Fibroblast of villous mesenchyme (primary cell): ENCODE results near the gene SLC2A13. TPM values are rescaled to one million over a fixed set of nuclear protein-coding genes. Genes with fewer than 3 reads are reported as not detected.

Source experiments
- DNase-seq: peaks from one replicate; pipeline ENCODE4 v3.0.0-alpha.2; 2010; ENCODE audit warnings: low read depth
- H3K4me3 ChIP-seq: 2 replicates; pipeline ENCODE4 v1.5.1; 2011; ENCODE audit warnings: low read depth, mild to moderate bottlenecking, low read length
- total RNA-seq: library from RNA; depleted of rRNA; stranded (reverse); fragments of >200 nt; gene quantifications from 2 replicates; pipeline ENCODE4 v1.2.3, GENCODE V29; 2012
- TF ChIP-seq, protein P1 (sequence below): IDR thresholded peaks from 2 replicates; pipeline ENCODE4 v1.5.1; 2012; ENCODE audit warnings: low read depth, mild to moderate bottlenecking, low read length; ENCODE audit not compliant: insufficient read depth

The SLC2A13 gene
- total RNA-seq, 1 donor = 16.4 TPM

DNA sequence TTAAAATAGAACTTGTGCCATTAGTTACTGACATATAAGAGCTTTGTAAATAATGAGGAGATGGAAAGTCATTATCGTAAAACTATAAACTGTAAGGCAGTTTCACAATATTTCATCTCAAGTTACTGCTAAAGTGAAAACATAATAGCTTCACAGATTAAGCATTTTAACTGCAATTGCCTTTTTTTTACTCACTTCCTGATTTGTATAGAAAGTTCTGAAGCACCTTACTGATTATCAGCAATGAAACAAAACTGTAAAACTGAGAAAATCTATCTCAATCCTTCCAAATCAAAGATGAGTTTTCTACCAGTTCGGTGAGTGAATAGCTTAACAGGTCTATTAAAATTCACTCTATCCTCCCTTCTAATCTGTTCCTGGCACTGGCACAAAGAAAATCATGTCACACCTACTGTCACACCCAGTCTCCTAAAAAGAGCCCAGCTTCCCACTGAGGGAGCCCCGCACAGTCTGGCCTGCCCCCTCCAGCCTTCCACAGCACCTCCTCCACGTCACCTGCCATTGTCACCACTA lies 324.9 kb downstream of the SLC2A13 start:
- TF ChIP-seq, protein P1, sequence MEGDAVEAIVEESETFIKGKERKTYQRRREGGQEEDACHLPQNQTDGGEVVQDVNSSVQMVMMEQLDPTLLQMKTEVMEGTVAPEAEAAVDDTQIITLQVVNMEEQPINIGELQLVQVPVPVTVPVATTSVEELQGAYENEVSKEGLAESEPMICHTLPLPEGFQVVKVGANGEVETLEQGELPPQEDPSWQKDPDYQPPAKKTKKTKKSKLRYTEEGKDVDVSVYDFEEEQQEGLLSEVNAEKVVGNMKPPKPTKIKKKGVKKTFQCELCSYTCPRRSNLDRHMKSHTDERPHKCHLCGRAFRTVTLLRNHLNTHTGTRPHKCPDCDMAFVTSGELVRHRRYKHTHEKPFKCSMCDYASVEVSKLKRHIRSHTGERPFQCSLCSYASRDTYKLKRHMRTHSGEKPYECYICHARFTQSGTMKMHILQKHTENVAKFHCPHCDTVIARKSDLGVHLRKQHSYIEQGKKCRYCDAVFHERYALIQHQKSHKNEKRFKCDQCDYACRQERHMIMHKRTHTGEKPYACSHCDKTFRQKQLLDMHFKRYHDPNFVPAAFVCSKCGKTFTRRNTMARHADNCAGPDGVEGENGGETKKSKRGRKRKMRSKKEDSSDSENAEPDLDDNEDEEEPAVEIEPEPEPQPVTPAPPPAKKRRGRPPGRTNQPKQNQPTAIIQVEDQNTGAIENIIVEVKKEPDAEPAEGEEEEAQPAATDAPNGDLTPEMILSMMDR = no peak
- H3K4me3 ChIP-seq = no peak overlapping the region
- peak; percentile 51 for DNase-seq

DNA sequence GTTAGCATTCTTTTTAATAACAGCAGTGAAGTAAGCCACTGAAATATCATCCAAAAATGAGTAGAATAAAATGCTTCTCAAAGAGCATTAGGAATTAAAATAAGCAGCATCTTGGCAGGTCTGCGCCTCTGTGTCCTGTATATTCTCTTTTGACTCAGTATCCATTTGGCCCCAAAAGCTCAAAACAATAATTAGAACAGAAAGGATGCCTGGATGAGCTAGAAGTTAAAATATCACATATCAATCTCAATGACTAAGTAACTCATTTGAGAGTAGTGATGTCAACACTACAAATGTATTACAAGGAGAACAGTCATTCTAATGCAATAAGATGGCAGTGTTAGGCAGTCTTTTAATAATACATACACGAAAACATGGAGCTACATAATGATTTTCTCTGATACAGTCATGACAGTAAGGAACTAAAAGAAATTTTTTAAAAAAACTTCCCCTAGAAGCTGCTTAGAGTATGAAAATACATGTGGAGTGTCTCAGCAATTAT lies 325.4 kb downstream of the SLC2A13 start:
- DNase-seq = no peak
- TF ChIP-seq, protein P1 = no peak
- H3K4me3 ChIP-seq = no peak overlapping the region

DNA sequence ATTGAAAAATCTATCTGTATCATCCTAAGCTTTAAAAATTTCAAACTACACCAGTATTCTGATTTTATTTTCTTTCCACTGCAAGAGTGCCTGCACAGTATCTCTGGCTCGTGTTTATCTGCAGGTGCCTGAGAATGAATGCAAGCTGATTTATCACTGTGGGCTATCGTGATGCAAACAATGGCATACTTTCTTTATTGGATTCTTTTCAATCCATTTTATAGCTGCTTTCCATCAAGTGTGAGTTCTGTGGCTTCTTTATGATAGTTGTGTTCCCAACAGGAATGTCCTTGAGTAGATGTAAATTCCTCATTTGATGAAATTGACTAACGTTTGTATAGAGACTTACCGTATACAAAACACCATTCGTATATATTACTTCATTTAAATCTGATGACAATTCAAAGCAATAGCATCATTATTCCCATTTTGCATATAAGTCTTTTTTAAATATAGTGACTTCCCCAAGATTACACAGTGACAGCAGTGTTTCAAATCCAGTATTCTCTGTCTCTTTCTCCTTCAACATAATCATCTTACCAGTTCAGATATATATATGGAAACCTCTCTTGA lies 326.0 kb downstream of the SLC2A13 start:
- TF ChIP-seq, protein P1 = no peak
- no peak for DNase-seq

DNA sequence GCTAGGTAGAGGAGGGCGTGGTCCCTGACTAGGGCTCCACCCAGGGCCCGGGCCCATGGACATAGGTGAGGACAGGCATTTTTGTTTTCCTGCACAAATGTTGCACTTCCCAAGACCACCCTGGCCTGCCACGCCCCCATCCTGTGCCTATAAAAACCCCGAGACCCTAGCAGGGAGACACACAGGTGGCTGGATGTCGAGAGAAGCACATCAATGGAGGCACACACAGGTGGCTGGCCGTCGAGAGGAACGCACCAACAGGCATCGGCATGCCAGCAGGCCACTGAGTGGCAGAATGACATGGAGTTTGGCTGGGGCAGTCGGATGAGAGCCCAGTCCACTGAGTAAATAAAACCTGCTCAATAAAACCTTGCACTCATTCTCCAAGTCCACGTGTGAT lies 328.4 kb downstream of the SLC2A13 start:
- TF ChIP-seq, protein P1 = no peak
- no peak for DNase-seq
- H3K4me3 ChIP-seq = no peak overlapping the region

More for the DNA sequence above, 326.0 kb downstream of the SLC2A13 start:
- no peak overlapping the region for H3K4me3 ChIP-seq

DNA sequence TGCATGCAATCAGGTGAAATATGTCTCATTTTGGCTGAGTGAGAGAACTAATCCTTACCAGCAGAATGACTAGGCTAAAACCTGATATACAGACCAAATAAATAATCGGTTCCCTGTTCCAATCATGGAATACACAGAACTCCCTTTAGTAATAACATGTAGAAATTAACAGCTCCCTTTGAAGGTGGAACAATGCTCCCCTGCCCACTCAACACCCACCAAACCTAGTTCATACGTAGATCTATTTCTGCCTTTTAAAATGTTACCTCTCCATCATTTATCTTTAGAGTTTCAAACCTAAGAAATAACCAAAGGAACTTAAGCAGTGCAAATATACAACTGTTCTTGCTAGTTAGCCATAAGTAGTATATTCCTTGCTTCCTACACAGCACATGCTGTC lies 332.6 kb downstream of the SLC2A13 start:
- no peak for DNase-seq
- H3K4me3 ChIP-seq = no peak overlapping the region
- TF ChIP-seq, protein P1 = no peak

DNA sequence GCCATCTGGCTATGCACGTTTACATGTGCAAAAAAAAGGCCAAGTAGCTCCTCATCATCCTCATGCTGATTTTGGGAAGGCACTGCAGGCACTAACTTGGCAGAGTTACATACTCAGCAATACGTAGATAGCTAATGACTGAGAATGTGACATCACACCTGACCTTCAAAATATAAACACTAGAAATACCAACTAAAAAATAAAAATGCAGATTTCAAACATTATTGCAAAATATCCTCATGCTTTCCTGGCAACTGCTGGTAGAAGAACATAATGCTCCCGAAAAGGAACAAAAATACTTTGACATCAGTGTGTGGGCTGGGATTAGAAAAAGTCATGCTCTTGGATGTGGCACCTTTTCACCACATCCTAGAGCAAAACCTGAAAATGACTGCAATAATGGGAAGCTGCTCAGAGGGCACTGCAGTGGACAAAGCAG lies 333.0 kb downstream of the SLC2A13 start:
- H3K4me3 ChIP-seq = no peak overlapping the region
- DNase-seq = peak; percentile 31
- TF ChIP-seq, protein P1 = no peak
